ENCODE data around the gene PPARD.

DNA sequence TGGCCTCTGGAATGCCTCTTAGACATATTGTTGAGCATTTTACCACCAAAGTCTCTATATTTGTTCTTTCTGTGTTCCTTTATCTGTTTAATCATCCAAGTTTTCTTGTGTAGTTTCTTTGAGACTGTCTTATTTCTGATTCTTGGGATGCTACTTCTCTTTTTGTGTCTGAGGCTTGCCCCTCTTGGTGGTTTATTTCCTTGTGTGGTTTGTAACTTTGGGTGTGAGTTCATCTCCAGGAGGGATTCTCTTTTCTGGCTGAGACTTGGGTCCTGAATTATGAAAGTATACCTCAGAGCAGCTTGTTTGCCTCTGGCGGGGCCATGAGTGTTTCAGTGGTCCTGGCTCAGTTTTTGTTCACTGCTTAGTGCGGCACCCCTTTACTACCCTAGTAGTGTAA is 33.9 kb downstream of the PPARD start:
- TF ChIP-seq, protein P1, sequence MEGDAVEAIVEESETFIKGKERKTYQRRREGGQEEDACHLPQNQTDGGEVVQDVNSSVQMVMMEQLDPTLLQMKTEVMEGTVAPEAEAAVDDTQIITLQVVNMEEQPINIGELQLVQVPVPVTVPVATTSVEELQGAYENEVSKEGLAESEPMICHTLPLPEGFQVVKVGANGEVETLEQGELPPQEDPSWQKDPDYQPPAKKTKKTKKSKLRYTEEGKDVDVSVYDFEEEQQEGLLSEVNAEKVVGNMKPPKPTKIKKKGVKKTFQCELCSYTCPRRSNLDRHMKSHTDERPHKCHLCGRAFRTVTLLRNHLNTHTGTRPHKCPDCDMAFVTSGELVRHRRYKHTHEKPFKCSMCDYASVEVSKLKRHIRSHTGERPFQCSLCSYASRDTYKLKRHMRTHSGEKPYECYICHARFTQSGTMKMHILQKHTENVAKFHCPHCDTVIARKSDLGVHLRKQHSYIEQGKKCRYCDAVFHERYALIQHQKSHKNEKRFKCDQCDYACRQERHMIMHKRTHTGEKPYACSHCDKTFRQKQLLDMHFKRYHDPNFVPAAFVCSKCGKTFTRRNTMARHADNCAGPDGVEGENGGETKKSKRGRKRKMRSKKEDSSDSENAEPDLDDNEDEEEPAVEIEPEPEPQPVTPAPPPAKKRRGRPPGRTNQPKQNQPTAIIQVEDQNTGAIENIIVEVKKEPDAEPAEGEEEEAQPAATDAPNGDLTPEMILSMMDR (IDR thresholded peaks at IDR 0.05; ENCODE audit: poor library complexity): no peak
- TF ChIP-seq EZH2 (IDR thresholded peaks at IDR 0.05; ENCODE audit: borderline replicate concordance) (no peak), EZH2phosphoT487 (IDR thresholded peaks at IDR 0.05; ENCODE audit: low read depth, severe bottlenecking, unreplicated experiment) (no peak)
